ENCODE results near the gene CACNA1E. TPM values are rescaled to one million over a fixed set of nuclear protein-coding genes. Genes with fewer than 3 reads are reported as not detected.

The CACNA1E gene
- total RNA-seq, 2 experiments from 2014 or later = not detected

GRCh38 chr1:181778640-181779260 lies 295.4 kb downstream of the CACNA1E start:
- Mint-ChIP-seq H3K27ac (no peak overlapping the region), H3K4me1 (no peaks in the 10 kb centered on the region), H3K27me3 (peaks cover 6% of the 10 kb centered on the region), H3K4me3 (no peak overlapping the region), H3K9me3 (ENCODE audit: low read depth) (no peaks in the 10 kb centered on the region), H3K36me3 (ENCODE audit: low read depth) (no peaks in the 10 kb centered on the region)
- POLR2A ChIA-PET = no interaction called here
- DNase-seq = no peak
- CTCF ChIA-PET = no interaction called here
- ATAC-seq = no peak
- intact Hi-C loops (cut with DNase I, micrococcal nuclease) = no loop called here

- POLR2A ChIA-PET = no interaction called here
- H3K9me3 Mint-ChIP-seq (ENCODE audit: low read depth) = no peaks in the 10 kb centered on the region
- CTCF ChIA-PET = no interaction called here
- peaks cover 6% of the 10 kb centered on the region for H3K27me3 Mint-ChIP-seq
- no peak overlapping the region for H3K4me3 Mint-ChIP-seq
- H3K4me1 Mint-ChIP-seq = no peaks in the 10 kb centered on the region
- no peak overlapping the region for H3K27ac Mint-ChIP-seq
- intact Hi-C loops (cut with DNase I, micrococcal nuclease) = no loop called here
- DNase-seq = no peak
- no peak for ATAC-seq
- no peaks in the 10 kb centered on the region for H3K36me3 Mint-ChIP-seq (ENCODE audit: low read depth)
Measured at GRCh38 chr1:181779343-181779742, 296.0 kb downstream of the CACNA1E start.

- Mint-ChIP-seq H3K36me3 (ENCODE audit: low read depth) (no peaks in the 10 kb centered on the region), H3K4me3 (no peak overlapping the region), H3K9me3 (ENCODE audit: low read depth) (no peaks in the 10 kb centered on the region), H3K4me1 (no peaks in the 10 kb centered on the region), H3K27me3 (peaks cover 13% of the 10 kb centered on the region), H3K27ac (no peak overlapping the region)
- ATAC-seq = no peak
- no peak for DNase-seq
- ChIA-PET POLR2A (no interaction called here), CTCF (no interaction called here)
- intact Hi-C loops (cut with DNase I, micrococcal nuclease) = no loop called here
Measured at GRCh38 chr1:181783208-181783607, 299.9 kb downstream of the CACNA1E start.

GRCh38 chr1:181784039-181784683 lies 300.8 kb downstream of the CACNA1E start:
- Mint-ChIP-seq H3K36me3 (ENCODE audit: low read depth) (no peaks in the 10 kb centered on the region), H3K27ac (no peak overlapping the region), H3K9me3 (ENCODE audit: low read depth) (no peaks in the 10 kb centered on the region), H3K4me1 (no peaks in the 10 kb centered on the region), H3K4me3 (no peak overlapping the region), H3K27me3 (peaks cover 13% of the 10 kb centered on the region)
- ChIA-PET POLR2A (no interaction called here), CTCF (no interaction called here)
- intact Hi-C loops (cut with DNase I, micrococcal nuclease) = no loop called here
- ATAC-seq (no peak), DNase-seq (no peak)

- Mint-ChIP-seq H3K9me3 (ENCODE audit: low read depth) (no peaks in the 10 kb centered on the region), H3K4me1 (no peaks in the 10 kb centered on the region), H3K4me3 (no peak overlapping the region), H3K27ac (no peak overlapping the region), H3K36me3 (ENCODE audit: low read depth) (no peaks in the 10 kb centered on the region), H3K27me3 (peaks cover 12% of the 10 kb centered on the region)
- intact Hi-C loops (cut with DNase I, micrococcal nuclease) = no loop called here
- ChIA-PET POLR2A (no interaction called here), CTCF (interaction anchor here (0.9 kb wide), 1 partner anchor 9 kb away, joined by 4 read pairs; no protein-coding TSS in a partner anchor)
- no peak for DNase-seq
- ATAC-seq = no peak
Measured at GRCh38 chr1:181789395-181789794, 306.1 kb downstream of the CACNA1E start.

- intact Hi-C loops (cut with DNase I, micrococcal nuclease) = no loop called here
- H3K36me3 Mint-ChIP-seq (ENCODE audit: low read depth) = no peaks in the 10 kb centered on the region
- H3K9me3 Mint-ChIP-seq (ENCODE audit: low read depth) = no peaks in the 10 kb centered on the region
- H3K4me1 Mint-ChIP-seq = no peaks in the 10 kb centered on the region
- no peak overlapping the region for H3K4me3 Mint-ChIP-seq
- no peak overlapping the region for H3K27ac Mint-ChIP-seq
- ChIA-PET POLR2A (no interaction called here), CTCF (no interaction called here)
- H3K27me3 Mint-ChIP-seq = peaks cover 10% of the 10 kb centered on the region
- DNase-seq (no peak), ATAC-seq (no peak)
Measured at GRCh38 chr1:181791721-181792120, 308.4 kb downstream of the CACNA1E start.

- DNase-seq (no peak), ATAC-seq (no peak)
- H3K27ac Mint-ChIP-seq = no peak overlapping the region
- no peak overlapping the region for H3K4me3 Mint-ChIP-seq
- no peaks in the 10 kb centered on the region for H3K4me1 Mint-ChIP-seq
- H3K9me3 Mint-ChIP-seq (ENCODE audit: low read depth) = no peaks in the 10 kb centered on the region
- no peaks in the 10 kb centered on the region for H3K36me3 Mint-ChIP-seq (ENCODE audit: low read depth)
- POLR2A ChIA-PET = no interaction called here
- CTCF ChIA-PET = interaction anchor here (0.9 kb wide), 1 partner anchor 92 kb away, joined by 3 read pairs; no protein-coding TSS in a partner anchor
- H3K27me3 Mint-ChIP-seq = peaks cover 2% of the 10 kb centered on the region
- intact Hi-C loops (cut with DNase I, micrococcal nuclease) = no loop called here
Measured at GRCh38 chr1:181793831-181794230, 310.5 kb downstream of the CACNA1E start.

- no peaks in the 10 kb centered on the region for H3K36me3 Mint-ChIP-seq (ENCODE audit: low read depth)
- H3K4me3 Mint-ChIP-seq = no peak overlapping the region
- no peak overlapping the region for H3K27ac Mint-ChIP-seq
- CTCF ChIA-PET = interaction anchor here (0.9 kb wide), 1 partner anchor 92 kb away, joined by 3 read pairs; no protein-coding TSS in a partner anchor
- DNase-seq (no peak), ATAC-seq (no peak)
- intact Hi-C loops (cut with DNase I, micrococcal nuclease) = no loop called here
- H3K4me1 Mint-ChIP-seq = no peaks in the 10 kb centered on the region
- no peaks in the 10 kb centered on the region for H3K9me3 Mint-ChIP-seq (ENCODE audit: low read depth)
- H3K27me3 Mint-ChIP-seq = peaks cover 4% of the 10 kb centered on the region
- POLR2A ChIA-PET = no interaction called here
Measured at GRCh38 chr1:181794332-181794731, 311.0 kb downstream of the CACNA1E start.

- intact Hi-C loops (cut with DNase I, micrococcal nuclease) = no loop called here
- H3K27me3 Mint-ChIP-seq = peaks cover 3% of the 10 kb centered on the region
- no peak for ATAC-seq
- H3K4me3 Mint-ChIP-seq = no peak overlapping the region
- no peak for DNase-seq
- H3K36me3 Mint-ChIP-seq (ENCODE audit: low read depth) = no peaks in the 10 kb centered on the region
- no peaks in the 10 kb centered on the region for H3K4me1 Mint-ChIP-seq
- no peaks in the 10 kb centered on the region for H3K9me3 Mint-ChIP-seq (ENCODE audit: low read depth)
- H3K27ac Mint-ChIP-seq = no peak overlapping the region
- ChIA-PET POLR2A (no interaction called here), CTCF (interaction anchor here (1.5 kb wide), 1 partner anchor 9 kb away, joined by 4 read pairs; no protein-coding TSS in a partner anchor)
Measured at GRCh38 chr1:181798191-181798926, 315.0 kb downstream of the CACNA1E start.

- CTCF ChIA-PET = no interaction called here
- Mint-ChIP-seq H3K27ac (no peak overlapping the region), H3K27me3 (peaks cover 6% of the 10 kb centered on the region), H3K4me3 (no peak overlapping the region), H3K9me3 (ENCODE audit: low read depth) (no peaks in the 10 kb centered on the region), H3K36me3 (ENCODE audit: low read depth) (no peaks in the 10 kb centered on the region), H3K4me1 (no peaks in the 10 kb centered on the region)
- POLR2A ChIA-PET = no interaction called here
- ATAC-seq (no peak), DNase-seq (no peak)
- intact Hi-C loops (cut with DNase I, micrococcal nuclease) = no loop called here
Measured at GRCh38 chr1:181801617-181802016, 318.3 kb downstream of the CACNA1E start.

- POLR2A ChIA-PET = interaction anchor here (0.7 kb wide), 1 partner anchor 348 kb away, joined by 3 read pairs; no protein-coding TSS in a partner anchor
- CTCF ChIA-PET = no interaction called here
- no peak overlapping the region for H3K4me3 Mint-ChIP-seq
- H3K27ac Mint-ChIP-seq = no peak overlapping the region
- intact Hi-C loops (cut with DNase I, micrococcal nuclease) = no loop called here
- no peaks in the 10 kb centered on the region for H3K9me3 Mint-ChIP-seq (ENCODE audit: low read depth)
- H3K36me3 Mint-ChIP-seq (ENCODE audit: low read depth) = no peaks in the 10 kb centered on the region
- H3K27me3 Mint-ChIP-seq = peaks cover 6% of the 10 kb centered on the region
- DNase-seq (no peak), ATAC-seq (no peak)
- no peaks in the 10 kb centered on the region for H3K4me1 Mint-ChIP-seq
Measured at GRCh38 chr1:181802466-181802865, 319.1 kb downstream of the CACNA1E start.

GRCh38 chr1:181803421-181803820 lies 320.1 kb downstream of the CACNA1E start:
- ChIA-PET POLR2A (no interaction called here), CTCF (no interaction called here)
- no peaks in the 10 kb centered on the region for H3K9me3 Mint-ChIP-seq (ENCODE audit: low read depth)
- no peak overlapping the region for H3K27ac Mint-ChIP-seq
- DNase-seq (no peak), ATAC-seq (no peak)
- H3K4me1 Mint-ChIP-seq = no peaks in the 10 kb centered on the region
- H3K27me3 Mint-ChIP-seq = peaks cover 6% of the 10 kb centered on the region
- H3K4me3 Mint-ChIP-seq = no peak overlapping the region
- no peaks in the 10 kb centered on the region for H3K36me3 Mint-ChIP-seq (ENCODE audit: low read depth)
- intact Hi-C loops (cut with DNase I, micrococcal nuclease) = no loop called here
